ENCODE results near the gene UBE2U.

GRCh38 chr1:64312431-64312830 lies 109.0 kb downstream of the UBE2U start:
- TF ChIP-seq CTCF (IDR thresholded peaks at IDR 0.05) (no peak), POLR2A (IDR thresholded peaks at IDR 0.05) (no peak), EP300 (IDR thresholded peaks at IDR 0.05) (no peak)

Measured in sigmoid colon (tissue), 4 donors.